Stimulated activated CD4-positive, alpha-beta T cell treated with anti-CD3 and anti-CD28 coated beads, Interleukin-2, amount 100 ng/mL, for 24 hours (primary cell): ENCODE data around the gene STAP2.
"Not testable (repeated sequence)": the region's sequence is repeated elsewhere in the genome, so short reads cannot be mapped to it uniquely, and the experiment has no call there.

Source experiments
- DNase-seq, 2 donors: peaks; one replicate each; pipeline ENCODE4 v3.0.0-alpha.2; 2020

Gene STAP2

DNA sequence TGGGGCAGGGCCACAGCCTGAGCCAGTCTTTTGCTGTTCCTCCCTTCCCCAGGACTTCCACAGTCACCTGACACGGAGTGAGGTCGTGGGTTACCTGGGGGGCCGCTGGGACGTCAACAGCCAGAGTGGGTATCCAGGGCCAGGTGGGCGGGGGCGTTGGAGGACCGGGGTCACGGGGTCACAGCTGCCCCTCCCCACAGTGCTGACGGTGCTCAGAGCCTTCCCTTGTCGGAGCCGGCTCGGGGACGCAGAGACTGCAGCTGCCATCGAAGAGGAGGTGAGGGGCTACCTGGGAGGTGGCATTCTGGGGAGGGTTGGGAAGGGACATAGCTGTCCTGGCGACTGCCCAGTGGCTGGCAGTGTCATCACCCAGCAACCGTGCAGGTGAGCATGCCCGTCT is 16.3 kb upstream of the STAP2 start:
- no peak for DNase-seq

DNA sequence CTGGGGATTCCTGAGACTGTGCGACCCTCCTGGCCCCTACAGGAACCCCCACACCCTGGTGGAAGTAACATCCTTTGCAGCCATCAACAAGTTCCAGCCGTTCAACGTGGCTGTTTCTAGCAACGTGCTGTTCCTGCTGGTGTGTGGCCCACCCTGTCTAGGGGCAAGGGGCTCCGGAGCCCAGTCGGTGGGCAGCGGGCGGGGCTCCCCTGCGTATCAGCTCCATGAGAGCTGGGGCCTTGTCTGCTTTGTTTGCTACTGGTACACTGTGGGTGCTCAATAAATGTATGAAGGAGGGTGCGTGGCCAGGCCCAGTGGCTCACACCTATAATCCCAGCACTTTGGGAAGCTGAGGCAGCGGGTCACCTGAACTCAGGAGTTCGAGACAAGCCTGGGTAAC is 15.7 kb upstream of the STAP2 start:
- no peak for DNase-seq

DNA sequence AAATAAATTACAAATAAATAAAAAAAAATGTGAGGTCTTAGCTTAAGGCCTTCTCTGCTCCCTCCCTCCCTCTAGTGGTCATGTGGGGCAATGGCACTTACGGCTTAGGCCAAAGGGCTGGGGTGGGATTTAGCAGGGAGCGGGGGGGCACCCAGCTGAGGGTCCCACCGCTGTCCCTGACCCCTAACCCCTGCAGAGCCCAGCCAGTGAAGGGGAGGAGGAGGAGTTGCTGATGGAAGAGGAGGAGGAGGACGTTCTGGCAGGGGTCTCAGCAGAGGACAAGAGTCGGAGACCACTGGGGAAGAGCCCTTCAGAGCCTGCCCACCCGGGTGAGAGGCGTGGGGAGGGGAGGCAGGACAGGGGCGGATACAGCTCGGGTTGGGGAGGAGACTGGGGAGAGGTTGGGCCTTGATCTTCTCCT is 14.1 kb upstream of the STAP2 start:
- peak; percentile 57 to 72 for DNase-seq

DNA sequence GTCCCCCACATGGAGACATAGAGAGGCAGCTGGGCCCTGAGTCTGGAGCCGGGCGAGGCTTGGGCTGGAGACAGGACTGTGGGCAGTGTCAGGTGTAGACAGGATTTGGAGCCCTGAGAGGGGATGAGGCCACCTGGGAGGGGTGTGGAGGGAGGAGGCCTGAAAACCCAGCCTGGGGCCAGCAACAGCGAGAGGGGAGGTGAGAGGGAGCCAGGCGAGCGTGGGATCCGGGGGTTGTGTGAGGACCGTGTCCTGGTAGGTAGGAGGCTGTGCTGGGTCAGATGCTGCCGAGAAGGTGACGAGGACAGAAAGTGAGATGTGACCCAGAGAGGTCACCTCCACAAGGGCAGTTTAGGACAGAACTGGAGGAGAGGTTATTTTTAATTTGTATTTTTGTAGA is 12.1 kb upstream of the STAP2 start:
- DNase-seq, result no peak

DNA sequence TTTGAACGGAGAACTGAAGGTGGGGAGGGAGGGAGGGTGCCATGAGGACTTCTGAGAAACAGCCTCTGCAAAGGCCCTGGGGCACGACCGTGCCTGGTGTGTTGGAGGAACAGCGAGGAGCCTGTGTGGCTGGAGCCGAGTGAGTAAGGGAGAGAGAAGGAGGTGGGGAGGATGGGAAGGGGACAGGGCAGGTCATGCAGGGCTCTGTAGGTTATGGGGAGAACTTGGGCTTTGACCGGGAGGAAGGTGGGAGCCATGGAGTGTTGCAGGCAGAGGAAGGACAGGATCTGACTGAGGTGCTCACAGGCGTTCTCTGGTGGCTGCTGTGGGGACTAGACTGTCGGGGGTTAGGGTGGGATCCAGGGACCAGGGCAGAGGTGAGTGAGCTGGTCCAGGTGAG is 11.5 kb upstream of the STAP2 start:
- DNase-seq, result no peak

DNA sequence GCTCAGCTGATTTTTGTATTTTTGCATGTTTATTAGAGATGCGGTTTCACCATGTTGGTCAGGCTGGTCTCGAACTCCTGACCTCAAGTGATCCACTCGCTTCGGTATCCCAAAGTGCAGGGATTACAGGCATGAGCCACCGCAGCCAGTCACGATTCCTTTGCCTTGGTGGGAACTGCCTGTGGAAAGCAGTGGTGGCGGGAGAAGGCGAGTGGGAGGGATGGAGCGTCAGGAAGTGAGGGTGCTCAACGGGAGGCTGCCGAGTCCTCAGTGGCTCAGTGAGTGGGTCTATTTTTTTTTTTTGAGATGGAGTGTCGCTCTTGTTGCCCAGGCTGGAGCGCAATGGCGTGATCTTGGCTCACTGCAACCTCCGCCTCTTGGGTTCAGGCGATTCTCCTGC is 10.6 kb upstream of the STAP2 start:
- not testable (repeated sequence) for DNase-seq

- DNase-seq, result no peak
Measured at GRCh38 chr19:4347521-4347920, 8.9 kb upstream of the STAP2 start.

- no peak for DNase-seq
Measured at GRCh38 chr19:4346020-4346383, 7.4 kb upstream of the STAP2 start.

DNA sequence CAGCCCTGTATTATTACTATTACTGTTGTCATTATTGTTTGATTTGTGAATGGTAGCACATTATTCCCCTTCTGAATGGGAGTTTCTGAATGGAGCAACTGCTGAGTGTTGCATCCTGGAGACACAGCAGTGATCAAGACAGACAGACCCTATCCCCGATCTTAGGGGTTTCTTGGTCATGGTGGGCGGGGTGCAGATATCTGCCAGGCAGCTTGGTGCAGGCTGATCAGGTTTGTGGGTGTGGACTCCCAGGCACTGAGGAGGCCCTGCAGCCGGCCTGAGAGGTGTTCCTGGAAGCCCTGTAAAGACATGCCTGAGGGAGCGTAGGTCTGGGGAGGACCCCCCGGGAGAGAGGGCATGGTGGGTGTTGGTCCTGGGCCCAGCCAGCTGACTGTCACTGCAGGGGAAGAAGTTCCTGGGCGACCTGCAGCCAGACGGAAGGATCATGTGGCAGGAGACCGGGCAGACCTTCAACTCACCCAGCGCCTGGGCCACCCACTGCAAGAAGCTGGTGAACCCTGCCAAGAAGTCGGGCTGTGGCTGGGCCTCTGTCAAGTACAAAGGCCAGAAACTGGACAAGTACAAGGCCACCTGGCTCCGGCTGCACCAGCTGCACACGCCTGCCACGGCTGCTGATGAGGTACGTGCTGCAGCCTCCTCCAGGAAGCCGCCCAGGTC is 6.9 kb upstream of the STAP2 start:
- DNase-seq, result no peak

GRCh38 chr19:4343370-4344307 is 5.0 kb upstream of the STAP2 start, which contains the start of gene MPND:
Gene MPND (plus strand): TSS chr19:4343562. CDS start chr19:4343594, 32 bp downstream.
- peak; percentile 97 for DNase-seq

DNA sequence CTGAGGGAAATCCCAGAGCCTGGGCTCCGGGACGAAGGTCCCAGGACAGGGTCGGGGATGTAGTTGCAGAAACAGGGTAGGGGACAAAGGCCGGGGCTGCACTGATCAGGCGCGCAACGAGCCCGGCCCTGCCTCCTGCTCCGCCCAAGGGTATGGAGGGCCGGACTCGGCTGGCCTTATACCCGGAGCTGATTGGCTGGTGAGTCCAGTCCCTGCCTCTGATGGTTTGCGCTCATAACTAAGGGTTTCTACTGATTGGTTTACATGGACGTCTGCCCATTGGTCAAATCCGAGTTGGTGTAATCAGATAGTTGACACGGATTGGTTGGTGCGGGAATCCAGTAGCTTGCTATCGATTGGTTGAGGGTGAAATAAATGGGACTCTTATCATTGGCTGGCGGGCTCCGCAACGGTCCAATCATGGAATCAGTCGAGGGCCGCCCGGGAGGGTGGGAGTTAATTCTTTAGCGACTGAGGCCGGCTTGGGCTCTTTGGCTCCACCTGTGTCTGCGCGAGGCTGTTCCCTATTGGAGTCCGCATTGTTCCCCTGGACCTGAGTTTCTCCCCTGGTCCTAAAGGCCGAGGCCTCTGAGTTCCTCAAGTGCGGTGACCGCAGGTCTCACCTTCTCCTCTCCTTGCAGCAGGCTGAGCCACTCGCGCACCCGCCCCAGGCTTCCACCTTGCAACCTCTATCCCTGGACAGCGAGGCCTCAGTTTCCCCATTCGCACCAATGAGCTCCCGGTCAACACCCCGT is 4.2 kb upstream of the STAP2 start:
- peak; percentile 89 to 91 for DNase-seq

GRCh38 chr19:4342314-4342614 is 3.6 kb upstream of the STAP2 start:
- DNase-seq, result no peak

DNA sequence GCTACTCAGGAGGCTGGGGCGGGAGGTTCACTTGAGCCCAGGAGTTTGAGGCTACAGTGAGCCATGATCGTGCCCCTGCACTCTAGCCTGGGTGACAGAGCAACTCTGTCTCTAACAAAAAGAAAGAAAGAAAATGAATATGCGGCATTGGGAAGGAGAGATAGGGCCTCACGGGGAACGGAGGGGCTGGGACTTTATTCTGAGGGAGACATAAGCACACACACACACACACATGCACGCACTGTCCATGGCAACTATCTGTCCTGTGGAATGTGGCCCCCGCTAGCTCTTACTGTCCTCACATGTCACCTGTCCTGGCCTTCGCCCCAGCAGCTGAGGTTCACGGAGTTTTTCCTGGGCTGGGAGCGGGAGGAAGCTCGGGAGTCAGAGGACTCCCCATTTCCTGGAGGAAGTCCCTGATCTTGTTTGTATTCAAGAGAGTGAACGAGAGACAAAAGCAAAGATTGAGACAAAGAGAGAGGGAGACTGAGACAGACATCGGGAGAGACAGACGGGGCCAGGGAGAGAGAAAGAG is 654 bp downstream of the STAP2 start:
- DNase-seq, result no peak

- no peak for DNase-seq
Measured at GRCh38 chr19:4334929-4335570, 3.6 kb downstream of the STAP2 start.

DNA sequence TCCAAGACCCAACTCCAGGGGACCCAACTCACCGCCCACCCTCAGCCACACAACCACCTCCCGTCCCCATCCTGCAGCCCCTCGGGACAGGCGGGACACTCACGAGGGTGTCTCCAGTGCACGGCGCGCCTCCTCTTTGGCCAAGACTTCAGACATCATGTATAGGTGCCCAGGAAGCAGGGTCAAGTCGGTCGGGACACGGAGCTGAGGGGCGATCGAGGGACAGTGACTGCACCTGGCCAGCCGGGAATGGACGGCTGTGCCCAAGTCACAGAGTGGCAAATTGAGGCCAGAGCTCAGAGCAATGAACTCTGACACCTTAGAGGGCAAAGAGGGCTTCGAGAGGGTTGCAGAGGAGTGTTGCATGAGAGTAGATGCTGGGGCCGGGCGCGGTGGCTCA is 8.8 kb downstream of the STAP2 start:
- no peak for DNase-seq

GRCh38 chr19:4328991-4329681 is 9.5 kb downstream of the STAP2 start:
- DNase-seq, result peak; percentile 36 to 76

DNA sequence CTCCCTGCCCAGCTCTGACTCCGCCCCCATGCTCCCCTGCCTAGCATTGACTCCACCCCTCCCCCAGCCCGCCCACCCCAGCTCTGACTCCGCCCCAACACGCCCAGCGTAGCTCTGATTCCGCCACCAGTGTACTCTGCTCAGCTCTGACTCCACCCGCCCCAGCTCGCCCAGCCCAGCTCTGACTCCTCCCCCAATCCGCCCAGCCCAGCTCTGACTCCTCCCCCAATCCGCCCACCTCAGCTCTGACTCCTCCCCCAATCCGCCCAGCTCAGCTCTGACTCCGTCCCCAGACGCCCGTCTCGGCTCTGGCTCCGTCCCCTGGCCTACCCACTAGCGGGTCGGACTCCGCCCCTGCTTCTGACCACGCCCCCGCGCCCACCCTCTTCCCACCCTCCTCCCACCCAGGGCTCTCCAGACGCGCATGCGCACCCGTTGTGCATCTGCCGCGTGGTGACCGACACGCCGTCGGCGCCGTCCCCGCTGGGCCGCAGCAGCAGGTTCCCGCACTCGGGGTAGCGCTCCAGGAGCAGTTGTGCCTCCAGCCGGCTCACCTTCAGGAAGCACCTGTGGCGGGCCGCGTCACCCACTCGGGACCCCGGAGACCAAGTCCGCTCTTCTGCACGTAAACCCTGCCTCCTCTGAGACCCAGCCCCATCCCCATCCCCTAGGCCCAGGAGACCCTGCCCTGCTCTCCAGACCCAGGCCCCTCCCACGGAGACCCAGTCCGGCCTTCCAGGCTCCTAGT is 10.2 kb downstream of the STAP2 start:
- DNase-seq, result peak; percentile 93 to 99

DNA sequence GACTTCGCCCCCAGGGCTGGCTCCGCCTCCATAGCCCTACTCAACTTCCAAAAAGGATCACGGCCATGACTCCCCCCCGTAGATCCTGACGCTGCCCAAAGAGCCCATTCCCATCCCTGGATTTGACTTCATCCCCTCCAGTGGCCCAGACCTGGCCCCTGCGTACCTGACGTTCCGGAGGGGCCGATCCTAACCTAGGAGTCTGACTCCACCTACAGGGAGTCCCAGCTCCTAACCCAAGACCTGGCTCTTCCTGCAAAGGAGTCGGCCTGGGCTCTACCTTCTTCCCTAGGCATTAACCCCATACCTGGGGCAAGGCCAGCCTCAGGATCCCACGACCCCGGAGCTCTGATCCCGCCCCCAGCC is 10.8 kb downstream of the STAP2 start:
- no peak for DNase-seq

- DNase-seq, result peak; percentile 70 to 86
Measured at GRCh38 chr19:4327252-4327876, 11.3 kb downstream of the STAP2 start.

GRCh38 chr19:4326837-4327251 is 11.8 kb downstream of the STAP2 start:
- peak in 1 of 2 donors; percentile 34 for DNase-seq
